Small intestine (tissue), 16 donors: Measurements from ENCODE around the gene RIF1. TPM values are rescaled to one million over a fixed set of nuclear protein-coding genes. Genes with fewer than 3 reads are reported as not detected.

Experiments used
- DNase-seq, 2 donors: peaks; one replicate each; pipeline versions ENCODE4 v3.0.0 to v3.0.0-alpha.2; 2013
- FAIRE-seq: peaks from 2 replicates; lab custom pipeline; 2012; peaks lifted over from hg19 to GRCh38; lab: Jason Lieb, UNC
- H3K27ac ChIP-seq, 3 donors: one replicate each; pipeline ENCODE4 v1.5.1; 2013; ENCODE audit warnings: low read length in 2 of 3, mild to moderate bottlenecking in 2 of 3, control low read depth in 1 of 3, inconsistent platforms in 1 of 3, low read depth in 1 of 3, moderate library complexity in 1 of 3
- H3K27me3 ChIP-seq, 3 donors: one replicate each; pipeline ENCODE4 v1.6.1; 2013; ENCODE audit warnings: low read length in 3 of 3, inconsistent platforms in 1 of 3; ENCODE audit not compliant: control insufficient read depth in 3 of 3, insufficient read depth in 3 of 3
- H3K36me3 ChIP-seq, 3 donors: one replicate each; pipeline ENCODE4 v1.6.1; 2013; ENCODE audit warnings: low read length in 3 of 3, inconsistent platforms in 1 of 3, low read depth in 1 of 3, mild to moderate bottlenecking in 1 of 3, moderate library complexity in 1 of 3; ENCODE audit not compliant: control insufficient read depth in 3 of 3, insufficient read depth in 2 of 3
- H3K4me1 ChIP-seq, 3 donors: one replicate each; pipeline ENCODE4 v1.6.1; 2013; ENCODE audit warnings: low read length in 2 of 3, inconsistent platforms in 1 of 3, low read depth in 1 of 3, mild to moderate bottlenecking in 1 of 3, moderate library complexity in 1 of 3; ENCODE audit not compliant: control insufficient read depth in 3 of 3, insufficient read depth in 2 of 3
- H3K4me3 ChIP-seq, 3 donors: one replicate each; pipeline ENCODE4 v1.5.1; 2013; ENCODE audit warnings: low read length in 3 of 3, control low read depth in 1 of 3, inconsistent platforms in 1 of 3, low read depth in 1 of 3, mild to moderate bottlenecking in 1 of 3, moderate library complexity in 1 of 3
- H3K9me3 ChIP-seq, 2 donors: one replicate each; pipeline ENCODE4 v1.6.1; 2013; ENCODE audit warnings: low read depth in 1 of 2, low read length in 1 of 2; ENCODE audit not compliant: control insufficient read depth in 2 of 2, insufficient read depth in 1 of 2
- WGBS, 3 donors: extraction: QIAGEN DNeasy Blood & Tissue Kit; methylation state at CpG; one replicate each; pipeline ENCODE4 v1.1.7; 2013; 5-methylcytosine and 5-hydroxymethylcytosine counted together
- long read RNA-seq, 10 donors: transcript quantifications; one replicate each; lab custom pipeline, GENCODE V29; 2026
- polyA plus RNA-seq, 4 donors: library from polyadenylated mRNA; stranded (reverse) in 3 of 4; unstranded in 1 of 4; fragments of 200-250 nt in 3 of 4; fragments of 120-200 nt in 1 of 4; gene quantifications; one replicate each; pipeline versions ENCODE4 v1.2.1 to v1.2.3, GENCODE V29; 2013
- donor health status: healthy with polysubstance abuse.
- donor health status: control.
- donor health status: control.
- donor health status: Bipolar disorder and iron deficiency.
- donor health status: healthy.

The RIF1 gene, protein sequence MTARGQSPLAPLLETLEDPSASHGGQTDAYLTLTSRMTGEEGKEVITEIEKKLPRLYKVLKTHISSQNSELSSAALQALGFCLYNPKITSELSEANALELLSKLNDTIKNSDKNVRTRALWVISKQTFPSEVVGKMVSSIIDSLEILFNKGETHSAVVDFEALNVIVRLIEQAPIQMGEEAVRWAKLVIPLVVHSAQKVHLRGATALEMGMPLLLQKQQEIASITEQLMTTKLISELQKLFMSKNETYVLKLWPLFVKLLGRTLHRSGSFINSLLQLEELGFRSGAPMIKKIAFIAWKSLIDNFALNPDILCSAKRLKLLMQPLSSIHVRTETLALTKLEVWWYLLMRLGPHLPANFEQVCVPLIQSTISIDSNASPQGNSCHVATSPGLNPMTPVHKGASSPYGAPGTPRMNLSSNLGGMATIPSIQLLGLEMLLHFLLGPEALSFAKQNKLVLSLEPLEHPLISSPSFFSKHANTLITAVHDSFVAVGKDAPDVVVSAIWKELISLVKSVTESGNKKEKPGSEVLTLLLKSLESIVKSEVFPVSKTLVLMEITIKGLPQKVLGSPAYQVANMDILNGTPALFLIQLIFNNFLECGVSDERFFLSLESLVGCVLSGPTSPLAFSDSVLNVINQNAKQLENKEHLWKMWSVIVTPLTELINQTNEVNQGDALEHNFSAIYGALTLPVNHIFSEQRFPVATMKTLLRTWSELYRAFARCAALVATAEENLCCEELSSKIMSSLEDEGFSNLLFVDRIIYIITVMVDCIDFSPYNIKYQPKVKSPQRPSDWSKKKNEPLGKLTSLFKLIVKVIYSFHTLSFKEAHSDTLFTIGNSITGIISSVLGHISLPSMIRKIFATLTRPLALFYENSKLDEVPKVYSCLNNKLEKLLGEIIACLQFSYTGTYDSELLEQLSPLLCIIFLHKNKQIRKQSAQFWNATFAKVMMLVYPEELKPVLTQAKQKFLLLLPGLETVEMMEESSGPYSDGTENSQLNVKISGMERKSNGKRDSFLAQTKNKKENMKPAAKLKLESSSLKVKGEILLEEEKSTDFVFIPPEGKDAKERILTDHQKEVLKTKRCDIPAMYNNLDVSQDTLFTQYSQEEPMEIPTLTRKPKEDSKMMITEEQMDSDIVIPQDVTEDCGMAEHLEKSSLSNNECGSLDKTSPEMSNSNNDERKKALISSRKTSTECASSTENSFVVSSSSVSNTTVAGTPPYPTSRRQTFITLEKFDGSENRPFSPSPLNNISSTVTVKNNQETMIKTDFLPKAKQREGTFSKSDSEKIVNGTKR (N-terminal part only)
- polyA plus RNA-seq = 10 to 100 TPM in 1 of 4 donors, 1 to 10 TPM in 3; 1.9 to 19.6 (median 3.1) TPM
- long read RNA-seq, donor 1 = 0 reads
- long read RNA-seq, donor 2 = 0 reads
- long read RNA-seq, donor 3 = 0 reads
- long read RNA-seq, donor 4 = 0 reads
- long read RNA-seq, donor 5 = 0 reads
- long read RNA-seq, donor 6 = 0 reads
- long read RNA-seq, donor 7 = 0 reads
- long read RNA-seq, donor 8 = 0 reads
- long read RNA-seq, donor 9 = 0 reads
- long read RNA-seq, donor 10 = 0 reads

DNA sequence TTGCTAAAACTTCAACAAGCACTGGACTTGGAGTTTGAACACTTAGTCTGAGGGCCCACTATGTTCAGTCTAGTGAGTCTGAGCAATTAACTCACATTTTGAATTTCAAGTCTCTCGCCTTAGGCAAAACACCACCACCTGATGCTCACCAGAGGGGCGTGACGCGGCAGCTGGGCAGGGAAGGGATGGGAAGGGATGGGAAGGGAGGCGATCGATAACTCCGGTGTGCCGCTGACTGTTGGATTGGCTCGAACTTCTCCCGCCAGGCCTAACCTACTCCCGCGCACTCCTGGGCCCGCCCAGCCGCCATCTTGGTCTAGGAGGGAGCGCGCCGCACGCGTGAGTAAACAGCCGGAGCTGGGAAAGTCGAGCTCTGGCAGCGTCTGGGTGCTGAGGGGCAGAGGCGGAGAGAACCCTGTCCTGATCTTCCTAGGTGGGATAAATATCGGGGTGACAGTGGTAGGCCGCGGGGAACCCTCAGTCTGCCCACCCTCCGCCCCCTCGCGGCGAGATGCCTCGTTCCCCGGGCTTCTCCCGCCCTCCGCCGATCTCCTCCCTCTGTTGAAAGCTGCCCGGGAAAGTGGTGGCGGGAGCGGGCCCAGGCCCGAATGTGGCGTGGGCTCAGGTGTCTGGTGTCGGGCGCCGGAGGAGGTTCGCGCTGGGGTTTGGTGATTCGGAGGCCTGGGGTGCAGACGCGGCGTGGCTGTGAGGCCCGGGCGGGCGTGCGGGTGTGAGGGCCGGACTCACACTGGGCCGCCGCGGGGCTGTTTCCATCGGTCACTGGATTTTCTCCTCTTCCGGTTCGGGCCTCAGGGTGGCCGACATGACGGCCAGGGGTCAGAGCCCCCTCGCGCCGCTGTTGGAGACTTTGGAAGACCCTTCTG lies at the start of gene RIF1:
RIF1 (plus strand) TSS at position 302 of the 884 bp plus-strand sequence; CDS start at position 824, 522 bp downstream.
- Histone ChIP-seq H3K4me1 (no peaks in the 10 kb centered on the region), H3K36me3 (peaks cover 0 to 14% (median 0%) of the 10 kb centered on the region in 3 donors), H3K27ac (peak within 1 kb of the TSS; percentile 75 to 99 (median 96)), H3K4me3 (peak within 1 kb of the TSS; percentile 79 to 94 (median 89)), H3K27me3 (no peaks in the 10 kb centered on the region), H3K9me3 (no peaks in the 10 kb centered on the region)
- WGBS, 3 donors = 0 to 1% (median 0%) methylated on average over 56 to 65 of the region's 65 CpGs
- DNase-seq (peak; percentile 90 to 94), FAIRE-seq (no peak)

DNA sequence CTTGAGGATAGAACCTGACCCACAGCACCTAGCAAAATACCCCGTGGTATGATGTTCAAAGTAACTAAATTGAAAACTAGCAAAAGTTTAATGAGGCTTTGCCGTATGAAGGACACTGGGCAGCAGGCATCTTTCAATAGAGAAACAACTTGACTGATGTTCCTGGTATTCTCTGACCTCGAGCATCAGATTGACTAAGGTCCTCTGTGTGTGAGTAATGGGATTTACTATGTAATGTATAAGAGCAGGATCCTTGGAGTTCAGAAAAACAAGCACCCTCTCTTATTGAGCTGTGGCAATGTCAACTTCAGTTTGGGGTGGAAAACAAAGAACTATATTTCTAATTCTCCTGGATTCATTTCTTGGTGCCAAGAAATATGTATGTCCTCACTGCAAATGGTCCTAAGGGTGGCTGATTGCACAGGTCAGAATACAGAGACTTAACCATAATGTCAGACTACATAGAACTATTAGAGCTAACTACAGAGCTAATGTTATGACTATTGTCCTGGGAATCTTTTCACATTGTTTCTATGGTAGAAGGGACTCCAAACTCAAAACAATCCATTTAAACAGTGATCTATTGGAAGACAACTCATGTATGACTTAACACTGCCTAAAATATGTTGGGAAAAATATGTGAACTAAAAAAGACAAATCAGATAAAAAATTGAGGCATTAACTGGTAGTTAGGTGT lies 47.9 kb upstream of the RIF1 start:
- no peak for FAIRE-seq

DNA sequence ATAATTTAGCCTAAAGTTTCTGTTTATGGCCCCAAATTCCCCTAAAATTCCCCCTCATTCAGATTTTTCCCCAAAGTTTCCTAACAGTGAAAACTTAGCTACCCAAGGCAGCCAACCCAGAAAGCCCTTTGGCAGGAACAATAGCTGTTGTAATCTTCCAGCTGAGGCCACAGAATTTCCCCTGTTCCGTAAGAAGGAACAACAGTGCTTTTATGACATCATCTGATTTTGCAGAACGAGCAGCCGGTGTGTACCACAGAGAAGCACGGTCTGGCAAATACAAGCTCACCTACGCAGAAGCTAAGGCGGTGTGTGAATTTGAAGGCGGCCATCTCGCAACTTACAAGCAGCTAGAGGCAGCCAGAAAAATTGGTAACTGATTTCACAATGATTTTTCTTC lies 46.0 kb upstream of the RIF1 start:
- FAIRE-seq = no peak
- Histone ChIP-seq H3K27me3 (no peaks in the 10 kb centered on the region), H3K9me3 (peaks cover 0 to 1% of the 10 kb centered on the region in 2 donors), H3K4me3 (no peak overlapping the region), H3K36me3 (no peaks in the 10 kb centered on the region), H3K27ac (no peak overlapping the region), H3K4me1 (no peaks in the 10 kb centered on the region)
- WGBS, 3 donors = 62 to 76% (median 67%) methylated on average over 8 of the region's 8 CpGs
- DNase-seq = no peak

More for the DNA sequence above, 47.9 kb upstream of the RIF1 start:
- WGBS, 3 donors = 51 to 81% (median 69%) methylated on average over 3 of the region's 3 CpGs
- no peaks in the 10 kb centered on the region for H3K4me1 ChIP-seq
- no peaks in the 10 kb centered on the region for H3K27me3 ChIP-seq
- no peaks in the 10 kb centered on the region for H3K9me3 ChIP-seq
- no peak overlapping the region for H3K27ac ChIP-seq
- no peak overlapping the region for H3K4me3 ChIP-seq
- DNase-seq = no peak
- no peaks in the 10 kb centered on the region for H3K36me3 ChIP-seq

DNA sequence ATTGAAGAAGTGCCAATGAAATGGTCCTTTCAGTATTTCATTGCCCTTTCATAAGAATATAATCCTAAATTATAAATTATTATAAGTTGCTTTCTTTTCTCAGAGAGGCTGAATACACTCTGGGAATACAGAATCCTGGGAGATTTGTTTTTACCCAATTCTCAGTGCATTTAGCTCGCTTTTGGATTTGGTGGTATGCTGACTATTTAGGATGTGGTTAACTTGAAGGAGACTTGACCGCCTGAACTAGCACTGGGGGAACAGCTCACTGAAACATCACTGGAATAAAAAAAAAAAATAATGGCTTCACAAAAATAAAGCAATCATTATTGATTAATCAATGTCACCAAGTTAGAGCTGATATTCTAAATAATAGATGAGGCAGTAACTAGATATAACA lies 42.1 kb upstream of the RIF1 start:
- Histone ChIP-seq H3K4me1 (no peaks in the 10 kb centered on the region), H3K9me3 (peaks cover 0 to 5% of the 10 kb centered on the region in 2 donors), H3K27ac (no peak overlapping the region), H3K36me3 (no peaks in the 10 kb centered on the region), H3K27me3 (no peaks in the 10 kb centered on the region), H3K4me3 (no peak overlapping the region)
- DNase-seq (no peak), FAIRE-seq (no peak)
- 81 to 90% (median 86%) methylated on average over 2 of the region's 2 CpGs for WGBS, 3 donors

DNA sequence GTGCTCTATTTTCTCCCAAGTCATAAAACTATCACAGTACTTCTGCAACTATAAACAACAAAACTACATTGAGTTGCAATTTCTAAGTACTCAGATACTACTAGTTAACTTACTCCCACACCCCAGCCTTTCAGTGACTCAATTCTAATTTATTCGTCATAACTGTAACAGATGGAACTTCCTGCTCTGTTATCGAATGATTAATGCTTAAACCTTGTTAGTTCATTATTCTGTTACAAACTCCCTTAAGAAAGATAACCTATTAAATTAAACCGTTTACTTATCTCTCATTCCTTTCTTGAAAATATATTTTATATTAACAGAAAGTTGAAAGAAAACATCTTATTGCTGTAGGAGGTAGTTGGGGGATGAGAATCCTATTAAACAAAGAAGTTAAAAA lies 35.3 kb upstream of the RIF1 start:
- no peaks in the 10 kb centered on the region for H3K4me1 ChIP-seq
- H3K36me3 ChIP-seq = no peaks in the 10 kb centered on the region
- no peak overlapping the region for H3K27ac ChIP-seq
- no peaks in the 10 kb centered on the region for H3K27me3 ChIP-seq
- H3K4me3 ChIP-seq = no peak overlapping the region
- 29 to 39% (median 34%) methylated on average over 3 of the region's 3 CpGs for WGBS, 3 donors
- FAIRE-seq (no peak), DNase-seq (no peak)
- no peaks in the 10 kb centered on the region for H3K9me3 ChIP-seq

DNA sequence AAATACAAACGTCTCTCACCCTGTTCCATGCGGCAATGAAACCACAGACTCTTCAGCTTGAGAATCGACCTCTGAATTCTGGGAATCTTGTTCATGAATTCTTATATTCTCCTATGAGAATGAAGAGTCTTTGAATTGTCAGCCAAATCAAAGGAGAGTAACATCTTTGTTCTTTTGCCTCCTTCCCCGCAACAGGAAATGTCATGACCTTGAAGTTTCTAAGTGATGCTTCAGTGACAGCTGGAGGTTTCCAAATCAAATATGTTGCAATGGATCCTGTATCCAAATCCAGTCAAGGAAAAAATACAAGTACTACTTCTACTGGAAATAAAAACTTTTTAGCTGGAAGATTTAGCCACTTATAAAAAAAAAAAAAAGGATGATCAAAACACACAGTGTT lies 30.5 kb upstream of the RIF1 start:
- Histone ChIP-seq H3K27ac (no peak overlapping the region), H3K36me3 (no peaks in the 10 kb centered on the region), H3K4me3 (no peak overlapping the region), H3K4me1 (no peaks in the 10 kb centered on the region), H3K27me3 (no peaks in the 10 kb centered on the region), H3K9me3 (no peaks in the 10 kb centered on the region)
- 78 to 88% (median 79%) methylated on average over 4 of the region's 4 CpGs for WGBS, 3 donors
- DNase-seq (no peak), FAIRE-seq (no peak)
